GM12801 (cell line): Measurements from ENCODE around the gene GPC2.

Source experiments
- CTCF ChIP-seq: IDR thresholded peaks from one replicate; pipeline ENCODE4 v1.5.1; 2011; ENCODE audit warnings: control low read depth; ENCODE audit not compliant: insufficient read length; ENCODE audit errors: extremely low read depth

The GPC2 gene

DNA sequence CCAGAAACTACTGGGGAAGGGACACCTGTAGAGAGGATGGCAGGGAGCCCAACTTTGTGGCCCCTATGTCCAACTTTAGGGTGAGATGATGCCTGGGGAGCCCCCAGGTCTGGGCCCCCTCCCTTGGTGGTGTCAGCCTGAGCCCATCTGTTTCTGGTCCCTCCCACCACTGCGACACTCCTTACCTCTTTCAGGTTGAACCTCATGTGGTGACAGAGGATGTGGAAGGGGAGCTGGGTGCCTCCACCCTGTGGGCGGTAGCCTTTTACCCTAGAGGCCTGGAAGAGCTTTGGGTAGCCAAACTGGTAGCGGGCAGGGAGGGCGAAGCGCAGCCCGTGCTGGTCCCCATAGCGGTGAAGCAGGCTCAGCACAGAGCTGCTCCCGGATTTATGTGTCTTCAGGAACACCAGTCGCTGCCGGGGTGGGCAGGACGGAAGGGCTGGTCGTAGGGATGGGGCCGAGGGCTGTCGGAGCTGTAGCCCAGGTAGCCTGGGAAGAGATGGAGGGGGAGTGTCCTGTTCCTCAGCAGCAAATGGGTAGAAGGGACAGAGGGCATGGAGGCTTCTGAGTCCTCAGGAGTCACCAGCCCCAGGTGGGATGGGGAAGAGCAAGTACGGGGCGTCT is 10.8 kb downstream of the GPC2 start:
- no peak for TF ChIP-seq CTCF

GRCh38 chr7:100163871-100164270 is 13.3 kb downstream of the GPC2 start:
- TF ChIP-seq CTCF: no peak

GRCh38 chr7:100163006-100163531 is 14.1 kb downstream of the GPC2 start:
- no peak for TF ChIP-seq CTCF

DNA sequence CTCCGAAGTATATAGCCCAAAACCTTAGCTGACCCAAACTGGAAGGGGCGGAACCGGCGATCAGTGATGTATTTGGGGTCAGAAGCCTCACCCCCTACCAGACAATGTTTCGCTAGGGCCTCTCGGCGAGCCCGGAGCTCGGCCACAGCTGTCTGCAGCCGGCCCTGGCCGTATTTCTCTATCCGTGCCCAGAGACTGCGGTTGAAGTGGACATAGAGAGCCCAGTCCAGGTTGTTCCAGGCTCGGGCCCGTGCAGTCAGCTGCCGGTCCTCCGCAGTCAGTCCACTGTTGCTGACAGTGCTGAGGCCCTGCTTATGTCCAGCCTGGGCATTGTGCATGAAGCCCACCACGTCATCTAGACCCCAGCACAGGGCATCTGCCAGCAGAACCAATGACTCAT is 17.1 kb downstream of the GPC2 start:
- TF ChIP-seq CTCF: no peak

GRCh38 chr7:100159099-100159623 is 18.0 kb downstream of the GPC2 start:
- no peak for TF ChIP-seq CTCF

GRCh38 chr7:100158229-100159098 is 18.7 kb downstream of the GPC2 start, which contains the start of gene TRAPPC14:
Gene TRAPPC14, minus strand, starts transcription at chr7:100158723. Its CDS starts 224 bp downstream, at chr7:100158499.
- no peak for TF ChIP-seq CTCF
